AG04449 (cell line): ENCODE data around the gene TBC1D5.

Source experiments
- CTCF ChIA-PET: fragments of 350-600 bp; formaldehyde crosslinking; extraction: SDS; loops from one replicate; lab custom pipeline; 2021; ENCODE audit warnings: antibody characterized with exemption; lab: Yijun Ruan, JAX
- POLR2A ChIA-PET: fragments of 400-600, 350-600 bp; formaldehyde crosslinking; extraction: SDS; loops from one replicate; lab custom pipeline; 2020; ENCODE audit warnings: antibody characterized with exemption, inconsistent platforms; lab: Yijun Ruan, JAX
- DNase-seq: peaks from one replicate; pipeline ENCODE4 v3.0.0-alpha.2; 2010; ENCODE audit warnings: low read depth, low spot score
- H3K4me3 ChIP-seq: 2 replicates; pipeline ENCODE4 v1.5.1; 2011; ENCODE audit warnings: low read depth, mild to moderate bottlenecking, control low read depth, low read length
- TF ChIP-seq, protein P1 (sequence below): IDR thresholded peaks from one replicate; pipeline ENCODE4 v1.5.1; 2011; ENCODE audit warnings: mild to moderate bottlenecking, moderate library complexity, low read length, control low read depth, inconsistent platforms; ENCODE audit not compliant: insufficient read depth; ENCODE audit errors: missing control alignments

TBC1D5 gene

DNA sequence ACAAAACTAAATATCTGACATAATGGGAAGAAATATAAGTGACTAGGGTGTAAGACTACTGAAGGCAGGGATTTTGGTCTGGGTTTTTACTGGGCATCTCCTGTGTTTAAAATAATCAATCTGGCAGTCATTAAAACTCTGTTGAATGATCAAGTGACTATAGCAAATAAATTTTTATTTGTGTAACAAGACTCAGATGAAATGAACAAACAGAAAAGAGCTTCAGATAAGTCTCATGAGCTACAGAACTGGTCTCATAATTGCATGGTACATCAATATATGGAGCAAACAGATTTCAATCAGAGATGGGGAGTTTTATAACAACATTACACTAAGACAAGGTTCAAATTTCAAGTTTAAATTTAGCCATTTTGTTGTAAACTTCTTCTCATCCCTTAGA lies 485.2 kb downstream of the TBC1D5 start:
- POLR2A ChIA-PET: interaction anchor here (0.6 kb wide), 1 partner anchor 219 kb away, joined by 3 read pairs; no protein-coding TSS in a partner anchor
- TF ChIP-seq, protein P1, sequence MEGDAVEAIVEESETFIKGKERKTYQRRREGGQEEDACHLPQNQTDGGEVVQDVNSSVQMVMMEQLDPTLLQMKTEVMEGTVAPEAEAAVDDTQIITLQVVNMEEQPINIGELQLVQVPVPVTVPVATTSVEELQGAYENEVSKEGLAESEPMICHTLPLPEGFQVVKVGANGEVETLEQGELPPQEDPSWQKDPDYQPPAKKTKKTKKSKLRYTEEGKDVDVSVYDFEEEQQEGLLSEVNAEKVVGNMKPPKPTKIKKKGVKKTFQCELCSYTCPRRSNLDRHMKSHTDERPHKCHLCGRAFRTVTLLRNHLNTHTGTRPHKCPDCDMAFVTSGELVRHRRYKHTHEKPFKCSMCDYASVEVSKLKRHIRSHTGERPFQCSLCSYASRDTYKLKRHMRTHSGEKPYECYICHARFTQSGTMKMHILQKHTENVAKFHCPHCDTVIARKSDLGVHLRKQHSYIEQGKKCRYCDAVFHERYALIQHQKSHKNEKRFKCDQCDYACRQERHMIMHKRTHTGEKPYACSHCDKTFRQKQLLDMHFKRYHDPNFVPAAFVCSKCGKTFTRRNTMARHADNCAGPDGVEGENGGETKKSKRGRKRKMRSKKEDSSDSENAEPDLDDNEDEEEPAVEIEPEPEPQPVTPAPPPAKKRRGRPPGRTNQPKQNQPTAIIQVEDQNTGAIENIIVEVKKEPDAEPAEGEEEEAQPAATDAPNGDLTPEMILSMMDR: no peak
- CTCF ChIA-PET: interaction anchor here (0.7 to 6.0 kb wide), 10 partner anchors 8 to 656 kb away, joined by 3 to 41 read pairs (median 4); no protein-coding TSS in a partner anchor

DNA sequence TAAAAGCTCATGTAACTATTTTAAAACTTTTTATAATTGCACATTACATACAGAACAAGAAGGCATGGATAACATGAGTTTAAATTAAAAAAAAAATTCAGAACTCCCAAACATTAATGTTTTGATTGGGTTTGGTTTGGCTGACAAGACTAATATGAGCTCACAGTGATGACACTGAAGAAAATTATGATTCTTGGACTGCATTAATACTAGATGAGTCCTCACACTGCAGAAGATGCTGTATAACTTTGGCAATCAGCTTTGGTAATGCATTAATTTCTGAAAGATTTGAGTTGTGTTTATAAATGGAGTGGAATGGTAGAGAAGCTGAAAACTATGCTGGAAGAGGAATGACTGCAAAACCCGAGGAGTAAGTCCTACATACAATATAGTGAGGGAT lies 498.8 kb downstream of the TBC1D5 start:
- no peak for DNase-seq
- TF ChIP-seq, protein P1: no peak
- POLR2A ChIA-PET: no interaction called here
- CTCF ChIA-PET: interaction anchor here (1.0 to 1.1 kb wide), 2 partner anchors 8 to 170 kb away, joined by 3 to 5 read pairs; no protein-coding TSS in a partner anchor
- H3K4me3 ChIP-seq: no peak overlapping the region

More for the DNA sequence above, 485.2 kb downstream of the TBC1D5 start:
- no peak overlapping the region for H3K4me3 ChIP-seq
- DNase-seq: no peak

DNA sequence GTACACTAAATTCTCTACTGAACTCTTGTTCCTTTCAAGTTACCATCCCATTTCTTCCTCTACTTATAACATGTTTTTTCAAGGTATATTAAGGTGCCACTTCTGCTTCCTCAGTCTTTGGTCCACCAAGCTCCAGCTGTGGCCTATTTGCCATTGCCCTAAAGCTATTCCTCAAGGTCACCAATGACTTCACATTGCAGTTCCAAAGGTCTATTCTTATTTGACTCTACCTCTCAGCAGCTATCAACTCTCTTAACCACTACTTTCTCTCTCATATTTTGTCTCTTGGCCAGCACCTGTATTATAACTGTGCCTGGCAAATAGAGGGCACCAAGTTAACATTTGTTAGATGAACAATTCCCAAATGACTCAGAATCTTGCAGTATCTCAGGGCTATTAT lies 503.0 kb downstream of the TBC1D5 start:
- TF ChIP-seq, protein P1: no peak
- DNase-seq: no peak
- H3K4me3 ChIP-seq: no peak overlapping the region
- POLR2A ChIA-PET: no interaction called here
- CTCF ChIA-PET: interaction anchor here (0.8 to 1.6 kb wide), 3 partner anchors 9 to 639 kb away, joined by 3 to 4 read pairs (median 3); no protein-coding TSS in a partner anchor

DNA sequence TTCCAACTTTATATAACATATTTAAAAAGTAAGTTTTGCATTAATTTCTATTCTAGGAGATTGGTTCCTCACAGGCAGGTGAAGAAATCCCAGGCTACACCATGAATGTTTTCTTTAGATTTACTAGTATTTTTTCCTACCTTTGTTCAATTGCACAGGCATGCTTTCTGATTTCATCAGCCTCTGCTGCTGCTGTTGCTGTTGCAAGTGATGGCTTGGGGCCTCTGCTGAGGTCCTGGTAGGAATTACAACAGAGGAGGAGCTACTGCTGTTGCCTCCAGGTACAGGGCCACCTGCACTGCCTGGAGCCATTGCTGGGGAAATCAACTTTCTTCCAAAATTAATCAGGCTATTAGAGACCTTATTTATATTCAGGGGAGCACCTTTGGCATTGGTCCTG lies 504.4 kb downstream of the TBC1D5 start:
- TF ChIP-seq, protein P1: no peak
- no peak for DNase-seq
- POLR2A ChIA-PET: no interaction called here
- CTCF ChIA-PET: interaction anchor here (1.0 to 2.1 kb wide), 6 partner anchors 10 to 642 kb away, joined by 3 to 9 read pairs (median 4); no protein-coding TSS in a partner anchor
- no peak overlapping the region for H3K4me3 ChIP-seq

DNA sequence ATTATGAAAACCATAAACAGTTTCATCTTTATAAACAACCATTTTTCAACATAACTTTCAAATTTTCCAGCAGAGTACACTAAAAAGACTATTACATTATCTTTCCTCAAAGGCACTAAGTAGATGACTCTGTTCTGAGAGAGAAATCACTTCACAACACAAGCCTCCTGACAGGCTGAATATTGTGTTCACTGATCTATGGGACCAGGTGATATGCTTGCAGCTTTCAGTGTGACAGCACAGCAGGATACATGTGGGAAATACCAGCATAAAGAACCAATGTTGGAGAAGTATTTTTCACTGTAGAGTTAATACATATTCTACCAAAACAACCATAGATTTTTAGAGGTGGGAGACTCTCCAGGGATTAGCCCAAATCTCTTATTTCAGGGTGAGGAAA lies 507.1 kb downstream of the TBC1D5 start:
- H3K4me3 ChIP-seq: no peak overlapping the region
- no peak for DNase-seq
- TF ChIP-seq, protein P1: no peak
- POLR2A ChIA-PET: no interaction called here
- CTCF ChIA-PET: interaction anchor here (0.6 to 9.4 kb wide), 4 partner anchors 8 to 635 kb away, joined by 3 to 120 read pairs (median 10); no protein-coding TSS in a partner anchor

DNA sequence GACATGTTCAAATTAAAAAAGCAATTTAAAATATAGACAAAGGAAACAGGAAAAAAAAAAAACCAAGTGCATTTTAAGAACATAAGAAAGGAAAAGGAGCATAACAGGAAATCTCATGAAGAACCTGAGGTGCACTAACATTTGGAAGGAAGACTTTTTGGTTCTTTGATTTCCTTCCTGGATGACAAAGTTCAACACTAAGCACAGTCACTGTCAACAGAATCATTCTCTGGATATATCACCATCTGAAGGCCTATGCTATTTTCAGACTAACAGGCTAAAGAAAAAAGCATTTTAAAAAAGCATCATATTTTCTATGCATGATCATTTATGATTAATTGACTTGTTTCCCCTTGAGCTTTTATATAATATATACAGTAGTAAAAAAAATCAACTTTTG lies 508.0 kb downstream of the TBC1D5 start:
- TF ChIP-seq, protein P1: no peak
- no peak overlapping the region for H3K4me3 ChIP-seq
- ChIA-PET CTCF (interaction anchor here (0.7 to 9.4 kb wide), 4 partner anchors 52 to 634 kb away, joined by 3 to 120 read pairs (median 4); no protein-coding TSS in a partner anchor), POLR2A (no interaction called here)
- DNase-seq: no peak
